Left lobe of liver (tissue), 2 donors: ENCODE data around the gene PDGFC. TPM values are rescaled to one million over a fixed set of nuclear protein-coding genes. Genes with fewer than 3 reads are reported as not detected.

ENCODE experiments used
- ATAC-seq: fragments of 200-7000 bp; cut with Tn5 transposase; one replicate; pipeline ENCODE4 v1.9.1; 2020; ENCODE audit warnings: mild to moderate bottlenecking, moderate library complexity
- DNase-seq: peaks from one replicate; pipeline ENCODE4 v3.0.0-alpha.2; 2020; ENCODE audit warnings: low spot score
- total RNA-seq: library from RNA; stranded (reverse); gene quantifications from one replicate; pipeline ENCODE4 v1.2.1, GENCODE V29; 2021
- donor health status: DM: no; HTN: no; CAD: no; lungs with moderate emphysema.
- donor health status: DM: no; HTN: yes; CAD: no.

PDGFC gene
- 9.1 TPM for total RNA-seq

- ATAC-seq, result peak; percentile 80
These were observed at the start of gene PDGFC for GRCh38 chr4:156971676-156972378. Gene PDGFC (minus strand): TSS chr4:156971799. CDS start chr4:156970903, 896 bp downstream.

GRCh38 chr4:157020882-157021281 lies 49.3 kb upstream of the PDGFC start:
- ATAC-seq (peak; percentile 79), DNase-seq (no peak)

More at GRCh38 chr4:156971676-156972378, at the start of gene PDGFC:
- DNase-seq, result peak; percentile 87

GRCh38 chr4:157018920-157019490 lies 47.4 kb upstream of the PDGFC start:
- DNase-seq, result no peak

GRCh38 chr4:157014621-157015591 lies 43.3 kb upstream of the PDGFC start:
- no peak for ATAC-seq
- DNase-seq, result no peak

More at GRCh38 chr4:157018920-157019490, 47.4 kb upstream of the PDGFC start:
- no peak for ATAC-seq

- ATAC-seq, result no peak
- no peak for DNase-seq
These were observed 42.1 kb upstream of the PDGFC start for GRCh38 chr4:157013656-157014055.

- no peak for ATAC-seq
- no peak for DNase-seq
These were observed 41.2 kb upstream of the PDGFC start for GRCh38 chr4:157012781-157013180.

GRCh38 chr4:157012296-157012695 lies 40.7 kb upstream of the PDGFC start:
- DNase-seq, result no peak
- no peak for ATAC-seq

GRCh38 chr4:157010630-157011029 lies 39.0 kb upstream of the PDGFC start:
- DNase-seq (no peak), ATAC-seq (no peak)

- no peak for DNase-seq
- ATAC-seq, result no peak
These were observed 34.2 kb upstream of the PDGFC start for GRCh38 chr4:157005831-157006230.

GRCh38 chr4:157005193-157005592 lies 33.6 kb upstream of the PDGFC start:
- DNase-seq (no peak), ATAC-seq (peak; percentile 75)

GRCh38 chr4:157004279-157005161 lies 32.9 kb upstream of the PDGFC start:
- DNase-seq (no peak), ATAC-seq (peak; percentile 87)

GRCh38 chr4:156999175-156999517 lies 27.5 kb upstream of the PDGFC start:
- DNase-seq (no peak), ATAC-seq (peak; percentile 78)

- DNase-seq, result no peak
- ATAC-seq, result peak; percentile 19
These were observed 27.0 kb upstream of the PDGFC start for GRCh38 chr4:156998500-156999174.

- no peak for DNase-seq
- ATAC-seq, result no peak
These were observed 21.3 kb upstream of the PDGFC start for GRCh38 chr4:156992943-156993342.

GRCh38 chr4:156991161-156991560 lies 19.6 kb upstream of the PDGFC start:
- ATAC-seq, result no peak
- DNase-seq, result no peak

- peak; percentile 72 for ATAC-seq
These were observed 11.8 kb upstream of the PDGFC start for GRCh38 chr4:156983366-156983765.

GRCh38 chr4:156981262-156981769 lies 9.7 kb upstream of the PDGFC start:
- no peak for DNase-seq
- no peak for ATAC-seq

More at GRCh38 chr4:156983366-156983765, 11.8 kb upstream of the PDGFC start:
- DNase-seq, result no peak

GRCh38 chr4:156977435-156978160 lies 6.0 kb upstream of the PDGFC start:
- no peak for ATAC-seq
- no peak for DNase-seq

- ATAC-seq (no peak), DNase-seq (no peak)
These were observed 4.5 kb upstream of the PDGFC start for GRCh38 chr4:156976147-156976546.
